Uterus (tissue), 4 donors: ENCODE results near the gene MYH16. TPM values are rescaled to one million over a fixed set of nuclear protein-coding genes. Genes with fewer than 3 reads are reported as not detected.
"Not testable (repeated sequence)": the region's sequence is repeated elsewhere in the genome, so short reads cannot be mapped to it uniquely, and the experiment has no call there.

Experiments
- DNase-seq, 2 donors: peaks; one replicate each; pipeline ENCODE4 v3.0.0-alpha.2; 2019 to 2020
- H3K27ac ChIP-seq, 2 donors: fragments of 200-600 bp; sonication (generic); 1 replicate in 1 of 2; 2 replicates in 1 of 2; pipeline ENCODE4 v1.5.1; 2016 to 2018
- H3K27me3 ChIP-seq, 2 donors: fragments of 200-600 bp; sonication (generic); one replicate each; pipeline ENCODE4 v1.5.1; 2018 to 2019; ENCODE audit warnings: control low read depth in 1 of 2
- H3K36me3 ChIP-seq, 2 donors: fragments of 200-600 bp; sonication (generic); one replicate each; pipeline ENCODE4 v1.5.1; 2019; ENCODE audit warnings: control low read depth in 1 of 2
- H3K4me1 ChIP-seq, 2 donors: fragments of 200-600 bp; sonication (generic); one replicate each; pipeline ENCODE4 v1.5.1; 2018 to 2019; ENCODE audit warnings: control low read depth in 1 of 2
- H3K4me3 ChIP-seq, 2 donors: fragments of 200-600 bp; sonication (generic); 1 replicate in 1 of 2; 2 replicates in 1 of 2; pipeline ENCODE4 v1.5.1; 2018 to 2019; ENCODE audit warnings: mild to moderate bottlenecking in 1 of 2
- H3K9me3 ChIP-seq, 2 donors: fragments of 200-600 bp; sonication (generic); one replicate each; pipeline ENCODE4 v1.5.1; 2019; ENCODE audit warnings: control low read depth in 1 of 2
- POLR2A ChIP-seq, 2 donors: fragments of 450-650 bp; IDR thresholded peaks; one replicate each; pipeline ENCODE4 v1.6.1; 2016; ENCODE audit warnings: antibody characterized with exemption in 2 of 2, mild to moderate bottlenecking in 1 of 2, moderate library complexity in 1 of 2
- intact Hi-C: fragments of 100-400 bp; cut with DNase I; formaldehyde crosslinking; loops from one replicate; pipeline ENCODE4 v1.15.1; 2023; ENCODE audit warnings: low total_unique reads
- total RNA-seq, 4 donors: library from RNA; depleted of rRNA in 3 of 4; stranded (reverse); fragments of >200 nt in 3 of 4; gene quantifications; one replicate each; pipeline versions ENCODE4 v1.1.0 to v1.2.4, GENCODE V29; 2014 to 2023
- TF ChIP-seq, protein P1 (sequence below), 4 experiments: fragments of 200-600 bp in 2 of 4; fragments of 450-650 bp in 2 of 4; sonication (generic) in 2 of 4; IDR thresholded peaks; one replicate each; pipeline ENCODE4 v1.5.1; 2016 to 2019; ENCODE audit warnings: antibody characterized with exemption in 4 of 4, mild to moderate bottlenecking in 2 of 4, moderate library complexity in 1 of 4
- donor health status: DM: yes; HTN: yes; CAD: no.

The MYH16 gene
- total RNA-seq, 4 donors from 2014 or later = not detected

DNA sequence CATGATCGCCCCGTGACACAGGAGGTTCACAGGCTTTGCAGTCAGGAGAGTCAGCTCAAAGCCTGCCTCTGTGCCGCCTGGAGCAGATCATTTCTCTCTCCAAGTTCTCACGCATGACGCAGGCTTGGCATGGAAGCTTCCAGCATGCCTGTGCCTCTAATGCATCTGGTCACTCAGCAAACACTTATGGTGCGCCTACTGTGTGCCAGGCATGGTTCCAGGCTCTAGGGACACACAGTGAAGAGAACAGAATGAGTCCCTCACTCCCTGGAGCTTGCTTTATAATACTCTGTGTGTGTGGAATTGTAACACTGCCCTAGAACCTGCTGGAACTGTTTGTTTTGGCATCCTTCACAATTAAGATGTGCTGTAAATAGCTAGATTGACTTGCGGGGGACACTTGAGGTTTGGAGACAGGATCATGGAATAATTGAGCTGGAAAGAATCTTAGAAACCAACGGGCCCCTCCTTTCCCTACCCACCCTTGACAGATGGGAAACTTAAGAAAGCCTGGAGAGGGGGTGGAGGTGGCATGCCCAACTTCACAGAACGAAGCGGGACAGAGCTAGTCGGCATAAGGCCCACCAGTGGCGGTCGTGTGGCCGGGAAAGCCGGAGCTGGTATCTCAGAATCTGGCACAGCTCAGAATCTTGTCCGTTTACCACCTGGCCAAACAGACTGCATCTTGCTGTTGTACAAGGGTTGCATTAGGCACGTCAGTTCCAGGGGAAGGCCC is 4.6 kb upstream of the MYH16 start:
- DNase-seq = no peak
- Histone ChIP-seq H3K27ac (no peak overlapping the region), H3K4me3 (no peak overlapping the region)

DNA sequence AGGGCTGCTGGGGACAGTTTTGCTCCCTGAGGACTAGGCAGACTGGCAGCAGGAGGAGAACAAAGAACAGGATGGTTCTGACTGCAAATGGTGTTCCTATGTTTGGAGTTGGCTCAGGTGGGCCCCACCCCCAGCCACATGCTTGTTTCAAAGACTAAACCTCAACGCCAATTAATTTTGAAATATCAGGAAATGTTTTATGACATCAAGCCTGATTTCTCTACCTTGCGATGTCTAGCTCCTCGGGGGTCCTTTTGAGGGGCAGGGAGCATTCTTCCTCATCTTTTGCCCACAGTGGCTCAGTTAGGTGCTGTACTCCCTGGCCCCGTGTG is 4.1 kb upstream of the MYH16 start:
- intact Hi-C loops = no loop called here
- Histone ChIP-seq H3K4me3 (no peak overlapping the region), H3K4me1 (no peaks in the 10 kb centered on the region), H3K27ac (no peak overlapping the region), H3K9me3 (no peaks in the 10 kb centered on the region), H3K36me3 (no peaks in the 10 kb centered on the region), H3K27me3 (no peaks in the 10 kb centered on the region)
- no peak for DNase-seq
- TF ChIP-seq, protein P1, sequence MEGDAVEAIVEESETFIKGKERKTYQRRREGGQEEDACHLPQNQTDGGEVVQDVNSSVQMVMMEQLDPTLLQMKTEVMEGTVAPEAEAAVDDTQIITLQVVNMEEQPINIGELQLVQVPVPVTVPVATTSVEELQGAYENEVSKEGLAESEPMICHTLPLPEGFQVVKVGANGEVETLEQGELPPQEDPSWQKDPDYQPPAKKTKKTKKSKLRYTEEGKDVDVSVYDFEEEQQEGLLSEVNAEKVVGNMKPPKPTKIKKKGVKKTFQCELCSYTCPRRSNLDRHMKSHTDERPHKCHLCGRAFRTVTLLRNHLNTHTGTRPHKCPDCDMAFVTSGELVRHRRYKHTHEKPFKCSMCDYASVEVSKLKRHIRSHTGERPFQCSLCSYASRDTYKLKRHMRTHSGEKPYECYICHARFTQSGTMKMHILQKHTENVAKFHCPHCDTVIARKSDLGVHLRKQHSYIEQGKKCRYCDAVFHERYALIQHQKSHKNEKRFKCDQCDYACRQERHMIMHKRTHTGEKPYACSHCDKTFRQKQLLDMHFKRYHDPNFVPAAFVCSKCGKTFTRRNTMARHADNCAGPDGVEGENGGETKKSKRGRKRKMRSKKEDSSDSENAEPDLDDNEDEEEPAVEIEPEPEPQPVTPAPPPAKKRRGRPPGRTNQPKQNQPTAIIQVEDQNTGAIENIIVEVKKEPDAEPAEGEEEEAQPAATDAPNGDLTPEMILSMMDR (IDR thresholded peaks at IDR 0.05) = no peak
- TF ChIP-seq POLR2A (IDR thresholded peaks at IDR 0.05) = no peak

More for the DNA sequence above, 4.6 kb upstream of the MYH16 start:
- Histone ChIP-seq H3K27me3 (no peaks in the 10 kb centered on the region), H3K4me1 (no peaks in the 10 kb centered on the region), H3K9me3 (no peaks in the 10 kb centered on the region), H3K36me3 (no peaks in the 10 kb centered on the region)
- intact Hi-C loops = no loop called here
- no peak for TF ChIP-seq POLR2A (IDR thresholded peaks at IDR 0.05)
- TF ChIP-seq, protein P1 (IDR thresholded peaks at IDR 0.05) = no peak

DNA sequence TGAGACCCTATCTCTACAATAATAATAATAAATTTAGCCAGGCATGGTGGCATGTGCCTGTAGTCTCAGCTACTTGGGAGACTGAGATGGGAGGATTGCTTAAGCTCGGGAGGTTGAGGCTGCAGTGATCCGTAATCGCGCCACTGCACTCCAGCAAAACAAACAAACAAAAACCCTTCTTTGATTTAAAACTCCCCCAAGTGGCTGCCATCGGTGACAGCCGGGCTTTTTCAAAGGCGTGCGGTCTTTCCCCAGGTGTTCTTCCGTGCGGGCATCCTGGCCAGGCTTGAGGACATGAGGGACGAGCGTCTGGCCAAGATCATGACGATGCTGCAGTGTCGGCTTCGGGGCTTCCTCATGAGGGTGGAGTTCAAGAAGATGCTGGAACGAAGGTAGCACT is 1.9 kb upstream of the MYH16 start:
- H3K27ac ChIP-seq = no peak overlapping the region
- no peak overlapping the region for H3K4me3 ChIP-seq
- intact Hi-C loops = no loop called here
- no peaks in the 10 kb centered on the region for H3K9me3 ChIP-seq
- TF ChIP-seq, protein P1 (IDR thresholded peaks at IDR 0.05) = no peak
- no peak for TF ChIP-seq POLR2A (IDR thresholded peaks at IDR 0.05)
- DNase-seq = no peak
- no peaks in the 10 kb centered on the region for H3K36me3 ChIP-seq
- no peaks in the 10 kb centered on the region for H3K4me1 ChIP-seq
- no peaks in the 10 kb centered on the region for H3K27me3 ChIP-seq

DNA sequence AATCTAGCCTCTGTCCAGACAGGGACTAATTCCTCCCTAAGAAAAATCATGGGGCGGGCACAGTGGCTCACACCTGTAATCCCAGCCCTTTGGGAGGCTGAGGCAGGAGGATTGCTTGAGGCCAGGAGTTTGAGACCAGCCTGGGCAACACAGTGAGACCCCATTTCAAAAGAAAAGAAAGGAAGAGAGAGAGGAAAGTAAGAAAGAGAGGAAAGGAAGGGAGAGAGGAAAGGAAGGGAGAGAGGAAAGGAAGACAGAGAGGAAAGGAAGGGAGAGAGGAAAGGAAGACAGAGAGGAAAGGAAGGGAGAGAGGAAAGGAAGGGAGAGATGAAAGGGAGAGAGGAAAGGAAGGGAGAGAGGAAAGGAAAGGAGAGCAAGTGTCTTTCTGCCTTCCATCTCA is 922 bp downstream of the MYH16 start:
- H3K4me3 ChIP-seq, DNase-seq, H3K27ac ChIP-seq, H3K27me3 ChIP-seq, intact Hi-C loops, H3K36me3 ChIP-seq, H3K9me3 ChIP-seq, H3K4me1 ChIP-seq: not testable (repeated sequence)

DNA sequence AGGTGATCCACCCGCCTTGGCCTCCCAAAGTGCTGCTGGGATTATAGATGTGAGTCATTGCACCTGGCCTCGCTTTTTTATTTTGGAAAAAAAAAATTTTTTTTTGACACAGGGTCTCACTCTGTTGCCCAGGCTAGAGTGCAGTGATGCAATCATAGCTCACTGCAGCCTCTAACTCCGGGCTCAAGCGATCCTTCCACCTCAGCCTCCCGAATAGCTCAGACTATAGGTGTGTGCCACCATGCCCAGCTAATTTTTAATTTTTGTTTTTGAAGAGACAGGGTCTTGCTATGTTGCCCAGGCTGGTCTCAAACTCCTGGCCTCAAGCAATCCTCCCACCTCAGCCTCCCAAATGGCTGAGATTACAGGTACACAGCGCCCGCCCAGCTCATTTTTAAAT is 2.3 kb downstream of the MYH16 start:
- H3K36me3 ChIP-seq, H3K9me3 ChIP-seq, H3K27ac ChIP-seq, H3K4me1 ChIP-seq, intact Hi-C loops, H3K27me3 ChIP-seq, H3K4me3 ChIP-seq, DNase-seq: not testable (repeated sequence)

DNA sequence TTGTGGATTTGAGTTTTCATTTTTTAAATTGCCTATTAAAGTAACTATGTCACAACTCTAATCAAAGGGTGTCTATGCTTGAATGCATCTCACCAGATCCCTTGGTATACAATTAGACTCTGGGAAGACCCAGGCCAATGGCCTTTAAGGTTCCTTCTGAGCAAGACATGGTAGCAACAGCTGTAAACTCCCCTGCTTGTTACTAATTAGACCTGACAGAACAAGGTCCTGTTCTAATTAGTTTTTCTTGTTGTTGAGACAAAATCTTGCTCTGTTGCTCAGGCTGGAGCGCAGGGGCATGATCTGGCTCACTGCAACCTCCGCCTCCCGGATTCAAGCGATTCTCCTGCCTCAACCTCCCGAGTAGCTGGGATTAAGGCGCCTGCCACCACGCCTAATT is 2.9 kb downstream of the MYH16 start:
- intact Hi-C loops = no loop called here
- H3K9me3 ChIP-seq = no peaks in the 10 kb centered on the region
- no peak for DNase-seq
- H3K27me3 ChIP-seq = no peaks in the 10 kb centered on the region
- no peak for TF ChIP-seq POLR2A (IDR thresholded peaks at IDR 0.05)
- TF ChIP-seq, protein P1 (IDR thresholded peaks at IDR 0.05) = no peak
- no peak overlapping the region for H3K4me3 ChIP-seq
- no peak overlapping the region for H3K27ac ChIP-seq
- no peaks in the 10 kb centered on the region for H3K4me1 ChIP-seq
- H3K36me3 ChIP-seq = no peaks in the 10 kb centered on the region
